GM19239 (cell line): Measurements from ENCODE around the gene HMCN1.
"Not testable (repeated sequence)": the region's sequence is repeated elsewhere in the genome, so short reads cannot be mapped to it uniquely, and the experiment has no call there.

Source experiments
- DNase-seq: peaks from one replicate; pipeline ENCODE4 v3.0.0; 2011; ENCODE audit warnings: low spot score; ENCODE audit not compliant: insufficient read length
- FAIRE-seq: peaks from 2 replicates; lab custom pipeline; 2011; peaks lifted over from hg19 to GRCh38; lab: Jason Lieb, UNC

The HMCN1 gene

GRCh38 chr1:186113461-186113860 lies 379.3 kb downstream of the HMCN1 start:
- FAIRE-seq (no peak), DNase-seq (no peak)

GRCh38 chr1:186118724-186119123 lies 384.5 kb downstream of the HMCN1 start:
- DNase-seq (no peak), FAIRE-seq (no peak)

- DNase-seq (no peak), FAIRE-seq (no peak)
Measured at GRCh38 chr1:186122837-186123236, 388.6 kb downstream of the HMCN1 start.

- DNase-seq (no peak), FAIRE-seq (no peak)
Measured at GRCh38 chr1:186125035-186125434, 390.8 kb downstream of the HMCN1 start.

- no peak for FAIRE-seq
- no peak for DNase-seq
Measured at GRCh38 chr1:186125511-186125910, 391.3 kb downstream of the HMCN1 start.

GRCh38 chr1:186129758-186130157 lies 395.6 kb downstream of the HMCN1 start:
- FAIRE-seq (no peak), DNase-seq (no peak)

GRCh38 chr1:186139115-186139514 lies 404.9 kb downstream of the HMCN1 start:
- DNase-seq (no peak), FAIRE-seq (no peak)

GRCh38 chr1:186139701-186140100 lies 405.5 kb downstream of the HMCN1 start:
- FAIRE-seq (no peak), DNase-seq (no peak)

GRCh38 chr1:186142159-186142558 lies 408.0 kb downstream of the HMCN1 start:
- FAIRE-seq, result no peak
- no peak for DNase-seq

GRCh38 chr1:186142916-186143315 lies 408.7 kb downstream of the HMCN1 start:
- DNase-seq (no peak), FAIRE-seq (no peak)

GRCh38 chr1:186143481-186143880 lies 409.3 kb downstream of the HMCN1 start:
- FAIRE-seq, result no peak

GRCh38 chr1:186144505-186144904 lies 410.3 kb downstream of the HMCN1 start:
- no peak for DNase-seq
- FAIRE-seq, result no peak

More at GRCh38 chr1:186143481-186143880, 409.3 kb downstream of the HMCN1 start:
- DNase-seq, result no peak

- no peak for FAIRE-seq
Measured at GRCh38 chr1:186146974-186147373, 412.8 kb downstream of the HMCN1 start.

GRCh38 chr1:186149591-186149990 lies 415.4 kb downstream of the HMCN1 start:
- DNase-seq (no peak), FAIRE-seq (no peak)

More at GRCh38 chr1:186146974-186147373, 412.8 kb downstream of the HMCN1 start:
- DNase-seq, result no peak

- FAIRE-seq (no peak), DNase-seq (no peak)
Measured at GRCh38 chr1:186152227-186152619, 418.0 kb downstream of the HMCN1 start.

GRCh38 chr1:186152620-186153239 lies 418.5 kb downstream of the HMCN1 start:
- DNase-seq (no peak), FAIRE-seq (no peak)

- FAIRE-seq, result no peak
Measured at GRCh38 chr1:186154651-186155050, 420.5 kb downstream of the HMCN1 start.

GRCh38 chr1:186155594-186155993 lies 421.4 kb downstream of the HMCN1 start:
- FAIRE-seq (peak; percentile 23), DNase-seq (no peak)

More at GRCh38 chr1:186154651-186155050, 420.5 kb downstream of the HMCN1 start:
- no peak for DNase-seq

GRCh38 chr1:186162895-186163294 lies 428.7 kb downstream of the HMCN1 start:
- not testable (repeated sequence) for DNase-seq, FAIRE-seq

GRCh38 chr1:186164773-186165172 lies 430.6 kb downstream of the HMCN1 start:
- FAIRE-seq (no peak), DNase-seq (no peak)

- no peak for DNase-seq
- no peak for FAIRE-seq
Measured at GRCh38 chr1:186165303-186165702, 431.1 kb downstream of the HMCN1 start.

GRCh38 chr1:186167096-186167668 lies 433.0 kb downstream of the HMCN1 start:
- no peak for FAIRE-seq
- DNase-seq, result no peak
